GM12878 (cell line): Measurements from ENCODE around the gene MYO15B.

Experiments
- ATF3 ChIP-seq: IDR thresholded peaks from 2 replicates; pipeline ENCODE4 v1.6.1; 2011; ENCODE audit warnings: low read depth, mild to moderate bottlenecking, low read length, moderate library complexity, borderline replicate concordance; ENCODE audit errors: extremely low read depth
- BCLAF1 ChIP-seq: fragments of 450-650 bp; IDR thresholded peaks from 2 replicates; pipeline ENCODE4 v1.6.1; 2017; ENCODE audit warnings: antibody characterized with exemption, mild to moderate bottlenecking, moderate library complexity
- CTCF ChIP-seq, 3 experiments: IDR thresholded peaks in 2 of 3; conservative IDR thresholded peaks in 1 of 3; 2 replicates each; pipeline ENCODE4 v1.5.1; 2011; ENCODE audit warnings: low read depth in 3 of 3, low read length in 3 of 3, mild to moderate bottlenecking in 3 of 3, control low read depth in 2 of 3, moderate library complexity in 2 of 3, inconsistent platforms in 1 of 3, mixed read lengths in 1 of 3; ENCODE audit not compliant: control insufficient read depth in 2 of 3, insufficient read depth in 1 of 3; ENCODE audit errors: extremely low read depth in 1 of 3
- E2F4 ChIP-seq: IDR thresholded peaks from 2 replicates; pipeline ENCODE4 v1.6.1; 2012; ENCODE audit warnings: low read depth, low read length, improper control_type of control experiment
- E2F8 ChIP-seq: fragments of 450-650 bp; IDR thresholded peaks from 2 replicates; pipeline ENCODE4 v1.6.1; 2018; ENCODE audit warnings: mild to moderate bottlenecking, low read depth, moderate library complexity; ENCODE audit not compliant: partially characterized antibody
- EZH2 ChIP-seq: IDR thresholded peaks from 2 replicates; pipeline ENCODE4 v1.6.1; 2012; ENCODE audit warnings: low read depth, mild to moderate bottlenecking, control low read depth, inconsistent platforms, low read length, borderline replicate concordance; ENCODE audit not compliant: control insufficient read depth
- LARP7 ChIP-seq: fragments of 450-650 bp; IDR thresholded peaks from 2 replicates; pipeline ENCODE4 v1.6.1; 2017; ENCODE audit warnings: mild to moderate bottlenecking
- NFIC ChIP-seq: IDR thresholded peaks from 2 replicates; pipeline ENCODE4 v1.6.1; 2012; ENCODE audit warnings: low read depth, mild to moderate bottlenecking, inconsistent platforms, low read length, moderate library complexity
- SRF ChIP-seq, 2 experiments: IDR thresholded peaks; 2 replicates each; pipeline ENCODE4 v1.6.1; 2011; ENCODE audit warnings: low read depth in 2 of 2, low read length in 2 of 2, mild to moderate bottlenecking in 1 of 2, moderate library complexity in 1 of 2
- USF2 ChIP-seq: IDR thresholded peaks from 2 replicates; pipeline ENCODE4 v1.6.1; 2011; ENCODE audit warnings: low read depth, low read length, improper control_type of control experiment, borderline replicate concordance
- ZNF207 ChIP-seq: fragments of 450-650 bp; IDR thresholded peaks from 2 replicates; pipeline ENCODE4 v1.6.1; 2014; ENCODE audit warnings: antibody characterized with exemption, mild to moderate bottlenecking, borderline replicate concordance
- ZNF384 ChIP-seq: IDR thresholded peaks from 2 replicates; pipeline ENCODE4 v1.6.1; 2012; ENCODE audit warnings: low read depth, mild to moderate bottlenecking, low read length, improper control_type of control experiment, borderline replicate concordance

- TF ChIP-seq E2F4 (no peak), CTCF (IDR thresholded peaks at IDR 0.05 in 2 of 3, conservative IDR thresholded peaks at IDR 0.05 in 1 of 3; ENCODE audit: control insufficient read depth in 2 of 3, extremely low read depth in 1 of 3, insufficient read depth in 1 of 3, low read depth in 3 of 3, low read length in 3 of 3) (no peak), EZH2 (no peak), NFIC (no peak), ZNF384 (no peak), ZNF207 (no peak), LARP7 (no peak), USF2 (no peak), ATF3 (no peak), SRF (IDR thresholded peaks at IDR 0.05; ENCODE audit: low read depth in 2 of 2, low read length in 2 of 2) (no peak), E2F8 (no peak), BCLAF1 (no peak)
These were observed 36.3 kb upstream of the MYO15B start for GRCh38 chr17:75551266-75551665.
